HepG2 (cell line): Measurements from ENCODE around the gene ZNF503. TPM values are rescaled to one million over a fixed set of nuclear protein-coding genes. Genes with fewer than 3 reads are reported as not detected.

Experiments
- ATAC-seq: fragments of 200-7000 bp; cut with Tn5 transposase; 3 replicates; pipeline ENCODE4 v1.9.1; 2020; ENCODE audit warnings: mild to moderate bottlenecking, moderate library complexity
- BruUV-seq: library from RNA; stranded (reverse); fragments of 400-500 nt; replicated peaks from 2 replicates; lab custom pipeline; 2021; lab: Mats Ljungman, UMichigan
- CTCF ChIA-PET: fragments of 300-600 bp; formaldehyde crosslinking; extraction: SDS; loops from one replicate; lab custom pipeline; 2021; ENCODE audit warnings: low total read pairs, inconsistent platforms, low intra/inter-chr PET ratio; lab: Yijun Ruan, JAX
- POLR2A ChIA-PET: fragments of 350-600 bp; sonication (Branson Sonifier 250); formaldehyde crosslinking; loops from one replicate; lab custom pipeline; 2020; ENCODE audit warnings: antibody characterized with exemption, inconsistent platforms; lab: Yijun Ruan, JAX
- DNase-seq: peaks from one replicate; pipeline ENCODE4 v3.0.0-alpha.2; 2015; ENCODE audit warnings: low spot score
- FAIRE-seq: peaks from 3 replicates; lab custom pipeline; 2011; peaks lifted over from hg19 to GRCh38; lab: Jason Lieb, UNC
- H2AFZ ChIP-seq: one replicate; pipeline ENCODE4 v1.6.1; 2011; ENCODE audit warnings: low read length, inconsistent platforms
- H3K27ac ChIP-seq: fragments of 300-600 bp; 3 replicates; pipeline ENCODE4 v1.8.0; 2011; ENCODE audit warnings: mixed run types, mild to moderate bottlenecking, mixed read lengths, low read length, inconsistent platforms; ENCODE audit not compliant: insufficient read depth; ENCODE audit errors: extremely low read length
- H3K27me3 ChIP-seq, 2 experiments: fragments of 200-600 bp in 1 of 2; 2 replicates in 1 of 2; 3 replicates in 1 of 2; pipeline versions ENCODE4 v1.6.0 to v1.8.0; 2011; ENCODE audit warnings: low read length in 2 of 2, mild to moderate bottlenecking in 2 of 2, moderate library complexity in 2 of 2, inconsistent platforms in 1 of 2; ENCODE audit not compliant: insufficient read depth in 2 of 2, control insufficient read depth in 1 of 2
- H3K36me3 ChIP-seq, 2 experiments: fragments of 200-600 bp in 1 of 2; replicated peaks in 1 of 2; 2 replicates in 1 of 2; 3 replicates in 1 of 2; pipeline versions ENCODE4 v1.5.1 to v1.8.0; 2011; ENCODE audit warnings: low read length in 2 of 2, inconsistent platforms in 1 of 2; ENCODE audit not compliant: insufficient read depth in 2 of 2, control insufficient read depth in 1 of 2
- H3K4me1 ChIP-seq: 2 replicates; pipeline ENCODE4 v1.5.1; 2012; ENCODE audit warnings: low read length, inconsistent platforms; ENCODE audit not compliant: insufficient read depth
- H3K4me2 ChIP-seq: 2 replicates; pipeline ENCODE4 v1.6.0; 2011; ENCODE audit warnings: low read depth, low read length, inconsistent platforms
- H3K4me3 ChIP-seq, 3 experiments: fragments of 200-600 bp in 1 of 3; sonication (generic), shearing (Covaris generic) in 1 of 3; replicated peaks in 1 of 3; 2 replicates each; pipeline ENCODE4 v1.5.1; 2011 to 2016; ENCODE audit warnings: low read length in 3 of 3, inconsistent platforms in 2 of 3, low read depth in 2 of 3, mild to moderate bottlenecking in 2 of 3, control low read depth in 1 of 3, mixed read lengths in 1 of 3; ENCODE audit not compliant: insufficient read depth in 1 of 3
- H3K79me2 ChIP-seq: one replicate; pipeline ENCODE4 v1.6.1; 2011; ENCODE audit warnings: low read length, inconsistent platforms; ENCODE audit not compliant: insufficient read depth
- H3K9ac ChIP-seq: 2 replicates; pipeline ENCODE4 v1.6.0; 2011; ENCODE audit warnings: mild to moderate bottlenecking, low read depth, low read length, inconsistent platforms; ENCODE audit not compliant: insufficient read depth
- H3K9me3 ChIP-seq: 2 replicates; pipeline ENCODE4 v1.5.1; 2012; ENCODE audit warnings: mild to moderate bottlenecking, low read length
- H4K20me1 ChIP-seq: 2 replicates; pipeline ENCODE4 v1.6.0; 2011; ENCODE audit warnings: inconsistent platforms, mild to moderate bottlenecking, low read length, moderate library complexity; ENCODE audit not compliant: insufficient read depth
- BRCA1 ChIP-seq: sonication (generic); formaldehyde crosslinking; IDR thresholded peaks from 2 replicates; pipeline ENCODE4 v1.4.0; 2020; ENCODE audit warnings: missing genetic modification reagents
- MTF1 ChIP-seq: sonication (generic); formaldehyde crosslinking; IDR thresholded peaks from 2 replicates; pipeline ENCODE4 v1.5.0; 2020; ENCODE audit warnings: missing genetic modification reagents
- POLR2G ChIP-seq: fragments of 200-400 bp; formaldehyde crosslinking; IDR thresholded peaks from 2 replicates; pipeline ENCODE4 v1.6.1; 2018; ENCODE audit warnings: mild to moderate bottlenecking, low read depth, low read length, moderate library complexity
- TRIM24 ChIP-seq: sonication (generic); formaldehyde crosslinking; IDR thresholded peaks from 2 replicates; pipeline ENCODE4 v1.8.0; 2022; ENCODE audit warnings: mild to moderate bottlenecking, missing genetic modification reagents
- ZNF12 ChIP-seq: sonication (generic); formaldehyde crosslinking; IDR thresholded peaks from 2 replicates; pipeline ENCODE4 v1.5.0; 2020; ENCODE audit warnings: missing genetic modification reagents
- ZNF160 ChIP-seq: sonication (generic); formaldehyde crosslinking; IDR thresholded peaks from 2 replicates; pipeline ENCODE4 v1.8.0; 2022; ENCODE audit warnings: mild to moderate bottlenecking, inconsistent platforms, missing genetic modification reagents
- ZNF775 ChIP-seq: sonication (generic); formaldehyde crosslinking; IDR thresholded peaks from 2 replicates; pipeline ENCODE4 v1.4.0; 2020; ENCODE audit warnings: missing genetic modification reagents, mild to moderate bottlenecking, moderate library complexity, borderline replicate concordance
- WGBS: methylation state at CpG from one replicate; pipeline ENCODE4 v1.1.6; 2017; ENCODE audit warnings: low lambda C conversion rate; 5-methylcytosine and 5-hydroxymethylcytosine counted together
- in situ Hi-C: cut with HindIII; loops from 2 replicates; pipeline ENCODE4 v1.10.0; 2017; ENCODE audit warnings: low pct_unique_long_range_greater_than_20kb; ENCODE audit not compliant: extremely low pct_ligation_motif_present
- intact Hi-C: fragments of 100-400 bp; cut with micrococcal nuclease; formaldehyde crosslinking; loops from one replicate; pipeline ENCODE4 v1.10.0; 2022; ENCODE audit not compliant: unreplicated experiment
- polyA plus RNA-seq, 8 experiments: library from polyadenylated mRNA; depleted of rRNA in 3 of 8; stranded (reverse) in 7 of 8; unstranded in 1 of 8; fragments of >200 nt; fragmentation: Illumina TruSeq in 4 of 8; extraction: Trizol in 4 of 8; gene quantifications; 2 replicates each; pipeline versions ENCODE4 v1.2.1 to v1.2.3, GENCODE V29; 2011 to 2016; ENCODE audit warnings: low read depth in 4 of 8, missing spikeins in 1 of 8, mixed read lengths in 1 of 8; ENCODE audit not compliant: insufficient read depth in 1 of 8
- total RNA-seq, 5 experiments: library from RNA; depleted of rRNA; stranded (reverse); fragments of >200 nt; fragmentation: Illumina TruSeq; extraction: Trizol; gene quantifications; 2 replicates each; pipeline ENCODE4 v1.2.3, GENCODE V29; 2016; ENCODE audit warnings: low read depth in 1 of 5

Gene ZNF503
- total and polyA plus RNA-seq, 2 of the 13 experiments (the other 11 are each of a cell fraction or from before 2014, with no cell fraction given), result 2.7 to 8.3 TPM

GRCh38 chr10:75446508-75446907, 44.9 kb upstream of the ZNF503 start:
- Histone ChIP-seq H3K4me3 (no peak overlapping the region), H2AFZ (no peak overlapping the region), H3K9ac (no peak overlapping the region), H3K4me2 (no peak overlapping the region), H3K4me1 (peaks cover 25% of the 10 kb centered on the region), H3K36me3 (peaks cover 4 to 9% of the 10 kb centered on the region in 2 experiments; a peak in 4 of 5 replicates), H3K27me3 (no peaks in the 10 kb centered on the region), H3K79me2 (peaks cover 7% of the 10 kb centered on the region), H3K27ac (no peak overlapping the region), H4K20me1 (no peaks in the 10 kb centered on the region), H3K9me3 (peaks cover 29% of the 10 kb centered on the region)
- ChIA-PET POLR2A (no interaction called here), CTCF (no interaction called here)
- WGBS, result 86% methylated on average over 1 of the region's 1 CpG
- intact Hi-C loops, result no loop called here
- TF ChIP-seq TRIM24 (CRISPR knock-in tag), result no peak
- TF ChIP-seq ZNF12 (CRISPR knock-in tag), result peak; percentile 99
- ATAC-seq, result no peak
- no peak for DNase-seq
- FAIRE-seq, result no peak
- in situ Hi-C loops, result no loop called here
- no TSS peak for BruUV-seq

DNA sequence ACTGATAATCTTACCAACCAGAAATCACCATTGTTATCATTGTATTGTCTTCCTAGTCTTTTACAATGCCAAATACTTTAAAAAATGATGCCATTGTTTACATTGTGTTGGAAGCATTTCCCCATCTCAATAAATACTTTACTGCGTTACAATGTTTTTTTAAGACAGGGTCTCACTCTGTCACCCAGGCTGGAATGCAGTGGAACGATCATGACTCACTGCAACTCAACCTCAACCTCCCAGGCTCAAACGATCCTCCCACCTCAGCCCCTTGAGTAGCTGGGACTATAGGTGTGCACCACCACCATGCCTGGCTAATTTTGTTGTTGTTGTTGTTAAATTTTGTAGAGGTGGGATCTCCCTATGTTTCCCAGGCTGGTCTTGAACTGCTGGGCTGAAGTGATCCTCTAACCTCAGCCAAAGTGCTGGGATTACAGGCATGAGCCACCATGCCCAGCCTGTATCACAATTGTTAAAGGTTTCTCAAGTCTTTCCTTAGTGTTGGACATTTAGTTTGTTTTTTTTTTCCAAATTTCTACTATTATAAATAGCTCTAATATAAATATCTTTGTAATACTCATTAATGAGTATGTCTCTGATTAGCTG, 43.3 kb upstream of the ZNF503 start:
- BruUV-seq, result no TSS peak
- 89% methylated on average over 3 of the region's 3 CpGs for WGBS
- intact Hi-C loops (no loop called here), in situ Hi-C loops (no loop called here)
- Histone ChIP-seq H3K9ac (no peak overlapping the region), H3K79me2 (peaks cover 9% of the 10 kb centered on the region), H2AFZ (no peak overlapping the region), H3K27me3 (no peaks in the 10 kb centered on the region), H3K4me3 (no peak overlapping the region), H3K4me2 (no peak overlapping the region), H3K4me1 (peaks cover 37% of the 10 kb centered on the region), H3K27ac (no peak overlapping the region), H4K20me1 (no peaks in the 10 kb centered on the region), H3K36me3 (peaks cover 4 to 6% of the 10 kb centered on the region in 2 experiments; a peak in 4 of 5 replicates), H3K9me3 (peaks cover 29% of the 10 kb centered on the region)
- no peak for DNase-seq
- no peak for ATAC-seq
- ChIA-PET POLR2A (no interaction called here), CTCF (no interaction called here)
- FAIRE-seq, result no peak
- TF ChIP-seq BRCA1 (CRISPR knock-in tag), result no peak
- TF ChIP-seq ZNF160 (CRISPR knock-in tag), result peak; percentile 99
- no peak for TF ChIP-seq MTF1 (CRISPR knock-in tag)
- no peak for TF ChIP-seq ZNF775
- TF ChIP-seq POLR2G, result no peak
